GM21423 (cell line): ENCODE measurements around the gene CEP85.
A peak's percentile ranks its signal among the peaks of the same experiment; 100 is the strongest.
"Not testable (repeated sequence)": the region's sequence is repeated elsewhere in the genome, so short reads cannot be mapped to it uniquely, and the experiment has no call there.

Experiments used
- ATAC-seq: cut with Tn5 transposase; IDR thresholded peaks from one replicate; pipeline ENCODE4 v1.9.1; 2021; ENCODE audit warnings: mild to moderate bottlenecking, moderate library complexity; ENCODE audit not compliant: unreplicated experiment

Gene CEP85

DNA sequence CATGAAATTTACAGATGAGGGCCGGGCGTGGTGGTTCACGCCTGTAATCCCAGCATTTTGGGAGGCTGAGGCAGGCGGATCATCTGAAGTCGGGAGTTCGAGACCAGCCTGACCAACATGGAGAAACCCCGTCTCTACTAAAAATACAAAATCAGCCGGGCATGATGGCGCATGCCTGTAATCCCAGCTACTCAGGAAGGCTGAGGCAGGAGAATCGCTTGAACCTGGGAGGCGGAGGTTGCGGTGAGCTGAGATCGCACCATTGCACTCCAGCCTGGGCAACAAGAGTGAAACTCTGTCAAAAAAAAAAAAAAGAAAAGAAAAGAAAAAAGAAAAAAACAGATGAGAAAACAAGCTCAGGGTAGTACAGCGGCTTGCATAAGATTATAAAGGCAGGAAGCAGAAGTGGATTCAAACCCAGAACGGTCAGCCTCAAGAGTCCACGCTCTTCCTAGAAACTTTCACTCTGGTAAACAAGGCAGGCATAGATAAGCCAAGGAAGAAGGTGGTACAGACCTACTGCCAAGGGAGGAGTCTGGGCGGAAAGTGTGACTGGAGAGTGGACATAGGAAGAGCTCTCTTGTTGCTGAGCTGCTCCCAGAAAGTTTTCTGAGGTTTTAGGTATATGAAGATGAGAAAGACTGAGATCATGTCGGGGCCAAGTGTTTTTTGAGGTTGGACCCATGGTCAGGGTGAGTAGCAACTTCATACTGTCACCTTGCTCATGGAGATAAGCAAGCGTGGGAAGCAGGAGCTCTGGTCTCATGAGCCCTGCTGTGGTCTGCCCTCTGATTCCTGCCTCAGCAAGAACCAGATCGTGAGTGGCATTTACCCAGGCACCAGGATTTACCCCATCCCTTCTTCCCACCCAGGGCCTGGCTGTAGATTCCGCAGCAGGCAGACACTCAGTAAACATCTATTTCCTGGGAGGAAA is 74.2 kb downstream of the CEP85 start:
- not testable (repeated sequence) for ATAC-seq

DNA sequence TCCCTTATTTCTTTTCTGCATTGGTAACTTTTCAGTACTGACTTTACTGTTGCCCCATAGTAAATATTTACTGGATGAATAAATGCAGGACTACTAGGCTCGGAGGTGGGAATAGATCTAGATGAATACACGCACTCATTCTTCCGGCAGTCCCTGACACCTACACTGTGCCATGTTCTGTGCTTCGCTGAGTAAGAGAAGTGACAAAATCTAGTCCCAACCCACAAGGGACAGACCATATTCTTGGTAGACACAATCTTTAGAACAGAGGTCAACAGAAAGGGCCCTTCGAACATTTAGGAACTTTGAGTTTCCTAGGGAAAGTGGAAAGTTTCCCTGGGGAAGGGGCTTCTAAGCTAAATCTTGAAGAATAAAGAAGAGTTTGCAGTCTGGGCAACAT is 80.5 kb downstream of the CEP85 start:
- ATAC-seq = no peak

DNA sequence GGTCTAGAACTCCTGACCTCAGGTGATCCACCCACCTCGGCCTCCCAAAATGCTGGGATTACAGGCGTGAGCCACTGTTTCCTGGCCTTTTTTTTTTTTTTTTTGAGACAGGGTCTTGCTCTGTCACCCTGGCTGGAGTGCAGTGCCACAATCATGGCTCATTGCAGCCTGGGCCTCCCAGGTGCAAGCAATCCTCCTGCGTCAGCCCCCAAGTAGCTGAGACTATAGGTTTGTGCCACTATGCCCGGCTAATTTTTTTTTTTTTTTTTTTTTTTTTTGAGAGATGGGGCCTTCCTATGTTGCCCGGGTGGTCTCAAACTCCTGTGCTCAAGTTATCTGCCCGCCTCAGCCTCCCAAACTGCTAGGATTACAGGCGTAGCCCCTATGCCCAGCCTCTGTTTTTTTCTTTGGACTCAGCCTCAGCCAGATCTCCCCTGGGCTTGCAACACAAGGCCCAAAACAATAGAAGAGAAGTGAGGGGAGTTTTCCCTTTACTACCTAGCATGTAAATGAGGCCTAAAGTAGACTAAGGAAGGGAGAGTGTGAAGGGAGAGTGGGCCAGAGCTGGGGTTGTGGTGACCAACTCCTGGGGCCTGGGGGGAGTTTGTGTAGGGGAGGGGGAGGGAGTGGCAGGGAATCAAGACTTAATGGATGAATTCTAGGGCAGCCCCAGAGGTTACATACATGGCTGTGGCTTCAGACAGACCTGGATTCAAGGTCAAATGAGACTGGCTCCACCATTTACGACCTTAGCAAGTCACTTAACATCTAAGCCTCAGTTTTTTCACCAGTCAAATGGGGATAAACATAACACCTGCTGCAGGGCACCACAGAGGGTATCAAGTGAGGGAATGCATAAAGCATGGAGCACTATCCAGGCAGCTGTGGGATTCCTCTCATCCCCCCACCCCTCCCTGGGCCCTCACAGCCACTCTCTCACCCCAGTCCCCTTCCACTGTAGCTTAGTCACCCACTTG is 82.2 kb downstream of the CEP85 start:
- no peak for ATAC-seq

DNA sequence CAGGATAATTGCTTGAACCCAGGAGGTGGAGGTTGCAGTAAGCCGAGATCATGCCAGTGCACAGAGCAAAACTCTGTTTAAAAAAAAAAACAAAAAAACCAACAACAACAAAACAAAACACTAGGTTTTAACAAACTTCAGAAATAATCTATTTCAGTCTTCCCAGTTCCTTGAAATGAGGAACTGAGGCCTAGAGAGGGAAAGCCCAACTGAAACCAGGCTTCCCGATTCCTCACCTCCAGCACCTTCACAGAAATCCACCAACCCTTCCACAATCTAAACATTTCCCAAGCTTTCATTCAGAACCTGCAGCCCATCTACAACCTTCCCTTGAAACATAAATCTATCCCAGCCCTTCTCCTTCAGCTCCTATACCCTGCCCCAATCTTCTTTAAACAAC is 83.1 kb downstream of the CEP85 start:
- ATAC-seq = no peak

DNA sequence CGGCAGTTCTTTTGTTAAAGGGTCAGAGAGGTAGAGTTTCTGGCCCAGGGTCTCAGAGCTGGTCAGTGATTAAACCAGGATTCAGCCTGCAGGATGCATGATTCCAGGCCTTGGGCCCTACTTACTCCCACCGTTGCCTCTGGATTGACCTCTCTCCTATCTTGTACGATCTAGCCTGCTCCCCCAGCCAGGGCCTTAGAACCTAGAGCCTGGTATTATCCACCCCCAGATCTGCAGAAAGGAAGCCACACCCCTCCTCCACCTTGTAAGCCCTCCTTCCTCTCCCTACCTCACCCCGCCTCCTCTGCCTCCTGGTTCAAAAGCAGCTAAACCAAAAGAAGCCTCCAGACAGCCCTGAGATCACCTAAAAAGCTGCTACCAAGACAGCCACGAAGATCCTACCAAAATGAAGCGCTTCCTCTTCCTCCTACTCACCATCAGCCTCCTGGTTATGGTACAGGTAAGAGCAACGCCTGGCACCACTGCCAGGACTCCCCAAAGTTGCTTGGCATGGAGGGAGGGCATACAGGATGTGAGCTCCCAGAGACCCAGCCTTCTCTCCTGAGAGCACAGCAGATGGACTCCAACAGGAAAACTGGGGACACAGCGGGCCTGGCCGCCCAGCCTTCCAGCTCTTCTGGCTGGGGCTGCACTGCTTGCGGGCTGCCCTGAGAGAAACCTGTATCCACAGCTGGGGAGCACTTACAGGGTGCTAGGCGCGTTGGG is 83.8 kb downstream of the CEP85 start, which contains the start of gene CD52:
Gene CD52, plus strand, starts transcription at position 347 of the 726 bp plus-strand sequence. Its CDS starts 60 bp downstream, at position 407.
- peak; percentile 36 for ATAC-seq

DNA sequence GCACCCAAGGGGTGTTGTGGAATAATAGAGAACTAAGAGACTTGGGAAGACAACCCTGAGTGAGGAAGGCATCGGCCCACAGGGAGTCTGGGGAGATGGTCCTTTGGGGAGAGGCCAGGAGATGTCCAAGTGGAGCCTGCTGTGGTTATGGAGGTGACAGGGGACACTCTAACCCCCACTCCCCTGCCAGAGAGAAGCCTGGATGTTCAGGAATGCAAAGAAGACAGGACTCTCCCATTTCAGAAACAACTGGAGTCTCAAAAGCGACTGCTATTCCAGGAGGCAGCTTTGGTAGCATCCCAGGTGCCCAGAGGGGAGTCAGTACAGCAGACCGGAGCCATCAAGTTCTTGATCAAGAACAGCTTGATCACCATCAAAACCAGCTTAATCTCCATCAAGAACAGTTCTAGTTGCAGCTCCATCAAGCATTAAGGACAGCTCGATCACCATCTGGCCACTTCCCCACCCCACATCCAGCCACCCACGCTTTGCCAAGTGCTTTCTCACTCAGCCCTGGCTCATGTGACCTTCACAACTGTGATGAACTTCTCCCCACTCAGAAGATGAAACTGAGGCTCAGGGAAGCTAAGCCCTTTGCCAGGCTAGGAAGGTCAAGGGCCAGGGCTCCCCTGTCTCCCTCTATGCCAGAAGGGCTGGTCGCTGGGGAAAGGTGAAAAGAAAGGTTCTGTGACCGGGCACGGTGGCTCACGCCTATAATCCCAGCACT is 84.5 kb downstream of the CEP85 start:
- ATAC-seq = no peak

DNA sequence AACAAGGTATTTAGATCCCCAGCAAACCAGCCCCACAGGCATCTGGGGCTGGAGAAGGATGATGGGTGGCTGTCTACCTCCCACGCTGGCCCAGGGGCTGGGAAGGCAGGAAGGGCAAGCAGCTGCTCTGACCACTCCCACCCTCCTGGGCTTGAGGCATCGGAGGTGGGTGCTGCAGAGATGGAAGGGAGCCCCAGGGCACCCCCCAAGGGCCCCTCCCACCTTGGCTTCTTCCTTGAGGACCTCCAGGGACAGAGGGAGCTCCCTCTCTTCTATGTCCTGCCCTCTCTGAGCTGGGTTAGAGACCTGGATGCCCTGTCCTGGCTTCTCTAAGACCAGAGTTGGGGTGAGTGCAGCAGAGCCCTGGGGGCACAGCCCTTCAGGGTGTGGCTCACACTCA is 86.9 kb downstream of the CEP85 start:
- ATAC-seq = no peak

DNA sequence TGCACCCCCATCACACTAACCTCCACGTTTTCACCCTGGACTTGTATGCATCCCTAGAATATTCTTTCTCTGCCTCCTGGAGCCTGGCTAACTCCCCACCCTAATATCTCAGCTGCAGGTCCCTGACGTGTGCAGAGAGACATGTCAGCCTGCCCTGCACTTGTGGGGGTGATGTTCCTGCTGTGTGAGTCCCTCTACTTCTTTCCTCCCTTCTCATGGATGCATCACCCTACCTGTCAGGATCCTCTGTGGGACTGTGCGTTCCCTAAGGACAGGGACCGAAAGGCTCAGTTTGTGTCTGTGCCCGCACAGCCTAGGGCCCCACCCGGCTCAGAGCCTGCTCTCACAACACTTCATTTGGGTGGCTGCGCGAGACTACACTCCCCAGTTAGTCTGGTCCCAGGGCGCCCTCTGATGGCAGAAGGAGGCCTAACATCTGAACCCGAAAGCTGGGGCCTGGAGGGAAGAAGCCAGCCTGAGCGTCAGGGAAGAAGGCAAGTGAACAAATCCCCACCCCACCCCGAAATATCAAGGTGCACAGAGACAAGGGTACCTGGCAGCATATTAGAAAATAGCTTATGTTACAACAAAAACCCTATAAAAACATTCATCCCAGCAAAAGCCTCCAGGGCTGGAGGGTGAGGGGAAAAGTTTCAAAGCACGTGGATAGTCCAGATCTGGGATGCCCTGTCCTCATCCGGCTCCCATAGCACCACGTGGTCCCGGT is 87.5 kb downstream of the CEP85 start:
- ATAC-seq = no peak

DNA sequence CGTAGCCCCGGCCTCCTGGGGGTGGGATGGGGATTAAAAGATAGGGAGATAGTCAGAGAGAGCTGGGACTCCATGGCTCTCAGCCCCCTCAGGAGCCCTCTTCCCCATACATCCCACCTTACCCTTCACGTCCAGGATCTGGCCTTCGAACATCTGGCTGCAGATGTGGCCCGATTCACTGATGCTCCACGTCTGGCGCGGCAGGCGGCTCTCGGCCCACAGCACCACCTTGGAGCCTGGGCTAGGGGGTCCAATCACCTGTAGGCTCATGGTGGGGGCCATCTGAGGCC is 88.0 kb downstream of the CEP85 start:
- ATAC-seq = no peak

DNA sequence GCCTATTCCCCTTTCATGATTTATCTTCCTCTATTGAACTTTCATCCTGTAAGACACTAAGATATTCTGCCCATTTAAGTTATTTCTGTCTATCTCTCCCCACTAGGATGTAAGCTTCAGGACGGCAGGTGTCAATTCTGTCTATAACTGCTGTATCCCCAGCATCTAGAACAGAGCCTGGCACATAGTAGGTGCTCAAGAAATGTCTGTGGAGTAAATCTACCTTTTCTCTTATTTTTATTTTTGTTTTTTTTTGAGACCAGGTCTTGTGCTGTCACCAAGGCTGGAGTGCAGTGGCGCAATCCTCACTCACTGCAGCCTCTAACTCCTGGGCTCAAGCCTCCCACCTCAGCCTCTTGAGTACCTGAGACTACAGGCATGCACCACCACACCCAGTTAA is 89.4 kb downstream of the CEP85 start:
- ATAC-seq = no peak

DNA sequence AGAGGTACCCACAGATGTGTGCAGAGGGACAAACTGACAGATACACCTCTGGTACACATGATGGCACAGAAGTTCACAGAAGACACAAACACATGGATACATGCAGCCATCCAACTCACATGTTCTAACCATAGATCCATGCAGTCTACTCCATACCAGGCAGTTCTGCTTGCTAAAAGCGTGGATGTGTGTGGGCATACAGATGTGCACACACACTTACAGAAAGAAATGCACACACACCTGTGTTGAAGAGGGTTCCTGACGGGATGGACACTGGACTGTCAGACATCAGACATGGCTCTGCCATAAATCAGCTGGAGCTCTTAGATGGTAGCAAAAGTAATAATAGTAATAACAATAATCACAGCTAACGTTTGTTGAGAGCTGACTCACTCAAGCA is 90.5 kb downstream of the CEP85 start:
- ATAC-seq = no peak

DNA sequence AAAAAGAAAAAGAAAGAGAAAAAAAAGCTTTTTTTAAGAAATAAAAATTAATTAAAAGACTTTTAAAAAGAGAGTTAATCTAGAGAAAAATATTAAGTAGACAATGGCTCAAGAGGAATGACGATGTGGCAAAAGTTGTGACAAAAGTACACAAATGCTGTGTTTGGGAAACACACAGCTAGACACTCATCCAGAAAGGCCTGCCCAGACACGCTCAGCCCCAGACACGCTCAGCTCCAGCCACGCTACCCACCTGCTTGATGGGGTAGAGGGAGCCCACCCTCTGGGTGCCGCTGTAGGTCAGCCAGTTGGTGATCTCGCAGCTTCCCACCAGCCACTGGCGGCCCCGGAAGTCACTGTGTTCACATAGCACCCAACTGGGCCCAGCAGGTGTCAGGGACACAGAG is 94.0 kb downstream of the CEP85 start:
- no peak for ATAC-seq
